GM20000 (cell line): ENCODE measurements around the gene KLHDC7B.

ENCODE experiments used
- DNase-seq: peaks from one replicate; pipeline ENCODE4 v3.0.0; 2012; ENCODE audit warnings: low spot score
- TF ChIP-seq, protein P1 (sequence below): IDR thresholded peaks from 2 replicates; pipeline ENCODE4 v1.5.1; 2012; ENCODE audit warnings: mild to moderate bottlenecking, control low read depth; ENCODE audit errors: extremely low read depth, missing control alignments

The KLHDC7B gene

GRCh38 chr22:50560034-50560433, 14.3 kb downstream of the KLHDC7B start:
- TF ChIP-seq, protein P1, sequence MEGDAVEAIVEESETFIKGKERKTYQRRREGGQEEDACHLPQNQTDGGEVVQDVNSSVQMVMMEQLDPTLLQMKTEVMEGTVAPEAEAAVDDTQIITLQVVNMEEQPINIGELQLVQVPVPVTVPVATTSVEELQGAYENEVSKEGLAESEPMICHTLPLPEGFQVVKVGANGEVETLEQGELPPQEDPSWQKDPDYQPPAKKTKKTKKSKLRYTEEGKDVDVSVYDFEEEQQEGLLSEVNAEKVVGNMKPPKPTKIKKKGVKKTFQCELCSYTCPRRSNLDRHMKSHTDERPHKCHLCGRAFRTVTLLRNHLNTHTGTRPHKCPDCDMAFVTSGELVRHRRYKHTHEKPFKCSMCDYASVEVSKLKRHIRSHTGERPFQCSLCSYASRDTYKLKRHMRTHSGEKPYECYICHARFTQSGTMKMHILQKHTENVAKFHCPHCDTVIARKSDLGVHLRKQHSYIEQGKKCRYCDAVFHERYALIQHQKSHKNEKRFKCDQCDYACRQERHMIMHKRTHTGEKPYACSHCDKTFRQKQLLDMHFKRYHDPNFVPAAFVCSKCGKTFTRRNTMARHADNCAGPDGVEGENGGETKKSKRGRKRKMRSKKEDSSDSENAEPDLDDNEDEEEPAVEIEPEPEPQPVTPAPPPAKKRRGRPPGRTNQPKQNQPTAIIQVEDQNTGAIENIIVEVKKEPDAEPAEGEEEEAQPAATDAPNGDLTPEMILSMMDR: no peak
- DNase-seq: no peak

DNA sequence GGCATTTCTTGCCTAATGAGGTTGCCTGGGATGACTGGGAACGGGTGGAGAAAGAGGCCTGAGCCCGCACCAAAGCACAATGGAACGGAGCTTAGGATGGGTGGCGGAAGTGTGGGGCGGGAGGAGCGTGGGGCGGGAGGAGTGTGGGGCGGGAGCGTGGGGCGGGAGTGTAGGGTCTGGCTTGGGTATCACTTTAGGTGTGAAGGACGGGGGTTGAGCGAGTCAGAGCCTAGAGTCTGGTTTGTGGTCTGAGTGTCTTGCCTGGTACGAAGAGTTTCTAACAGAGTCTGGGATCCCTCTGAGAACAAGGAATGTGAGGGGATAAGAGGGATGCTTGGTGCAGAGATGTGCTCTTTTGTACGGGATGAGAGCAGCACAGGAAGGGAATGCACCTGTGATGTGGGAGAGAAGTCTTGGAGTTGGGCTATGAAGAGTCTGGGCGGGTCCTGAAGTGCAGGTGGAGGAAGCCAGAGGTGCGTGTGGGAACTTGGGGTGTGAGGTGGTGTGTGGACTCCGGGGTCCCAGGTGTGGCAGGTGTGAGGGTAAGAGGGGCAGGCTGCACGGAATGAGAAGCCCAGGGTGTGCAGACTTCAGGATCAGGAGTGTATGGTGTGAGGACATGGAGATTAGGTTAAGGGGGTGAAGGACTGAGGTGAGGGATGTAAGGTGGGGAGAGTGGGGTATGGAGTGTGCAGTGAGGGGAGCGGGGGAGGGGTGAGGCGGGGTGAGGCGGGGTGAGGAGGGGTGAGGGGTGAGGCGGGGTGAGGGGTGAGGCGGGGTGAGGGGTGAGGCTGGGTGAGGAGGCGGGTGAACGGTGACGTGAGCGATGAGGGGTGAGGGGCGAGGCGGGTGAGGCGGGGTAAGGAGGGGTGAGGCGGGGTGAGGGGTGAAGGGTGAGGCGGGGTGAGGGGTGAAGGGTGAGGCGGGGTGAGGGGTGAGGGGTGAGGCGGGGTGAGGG, 16.0 kb downstream of the KLHDC7B start:
- TF ChIP-seq, protein P1: no peak
- DNase-seq: no peak

GRCh38 chr22:50562523-50563412, 17.1 kb downstream of the KLHDC7B start, which contains the start of gene SYCE3:
Gene SYCE3, minus strand, starts transcription at chr22:50562919. Its CDS starts 6,514 bp downstream, at chr22:50556405.
- TF ChIP-seq, protein P1: peak; percentile 84
- peak; percentile 98 for DNase-seq

- TF ChIP-seq, protein P1: no peak
Measured at GRCh38 chr22:50563413-50564160, 17.9 kb downstream of the KLHDC7B start.

DNA sequence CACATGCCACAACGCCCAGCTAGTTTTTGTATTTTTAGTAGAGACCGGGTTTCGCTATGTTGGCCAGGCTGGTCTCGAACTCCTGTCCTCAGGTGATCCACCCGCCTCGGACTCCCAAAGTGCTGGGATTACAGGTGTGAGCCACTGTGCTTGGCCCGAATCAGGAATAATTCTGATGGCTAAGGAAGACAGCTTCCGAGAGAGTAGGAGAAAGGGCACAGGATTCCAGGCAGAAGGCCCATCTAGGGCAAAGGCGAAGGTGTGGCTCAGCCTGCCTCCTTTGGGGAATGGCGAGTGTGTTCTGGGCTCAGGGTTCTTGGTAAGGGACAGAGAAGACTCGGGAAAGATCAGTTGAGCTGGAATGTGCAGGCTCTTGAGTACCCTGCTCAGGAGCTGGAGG, 18.6 kb downstream of the KLHDC7B start:
- no peak for DNase-seq
- TF ChIP-seq, protein P1: no peak

More at GRCh38 chr22:50563413-50564160, 17.9 kb downstream of the KLHDC7B start:
- no peak for DNase-seq

DNA sequence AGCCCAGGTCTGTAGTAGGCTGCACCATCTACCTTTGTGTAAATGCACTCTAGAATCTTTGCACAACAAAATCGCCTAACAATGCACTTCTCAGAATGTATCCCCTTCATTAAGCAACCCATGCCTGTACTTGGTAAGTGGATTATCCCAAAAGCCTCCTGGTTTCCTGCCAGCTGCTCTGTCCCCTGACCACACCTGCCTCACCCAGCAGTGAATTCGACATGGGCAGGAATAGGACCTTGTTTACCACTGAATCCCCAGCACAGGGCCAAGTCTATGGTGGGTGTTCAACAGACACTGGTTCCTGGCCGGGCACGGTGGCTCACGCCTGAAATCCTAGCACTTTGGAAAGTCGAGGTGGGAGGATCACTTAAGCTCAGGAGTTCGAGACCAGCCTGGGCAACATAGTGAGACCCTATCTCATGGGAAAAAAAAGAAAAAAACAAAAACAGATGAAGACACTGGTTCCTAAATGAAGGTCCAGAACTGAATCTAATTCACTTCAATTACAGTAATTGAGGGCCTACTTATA, 22.1 kb downstream of the KLHDC7B start:
- TF ChIP-seq, protein P1: no peak

More for the DNA sequence above, 22.1 kb downstream of the KLHDC7B start:
- DNase-seq: no peak
